ENCODE measurements around the gene ALDH6A1.
"Not testable (repeated sequence)": the region's sequence is repeated elsewhere in the genome, so short reads cannot be mapped to it uniquely, and the experiment has no call there.

Gene ALDH6A1

GRCh38 chr14:74084277-74085046 is at the start of gene ALDH6A1, which contains the start of gene LIN52:
Gene ALDH6A1, minus strand, starts transcription at chr14:74084453. Its CDS starts 59 bp downstream, at chr14:74084394.
Gene LIN52, plus strand, starts transcription at chr14:74084956. Its CDS starts 19 bp downstream, at chr14:74084975.
- peak; percentile 100 for DNase-seq

GRCh38 chr14:74127634-74128033 is 43.4 kb upstream of the ALDH6A1 start:
- no peak for DNase-seq

- no peak for DNase-seq
These were observed 42.2 kb upstream of the ALDH6A1 start for GRCh38 chr14:74126315-74127013.

- not testable (repeated sequence) for DNase-seq
These were observed 41.2 kb upstream of the ALDH6A1 start for GRCh38 chr14:74125487-74125886.

- peak; percentile 63 for DNase-seq
These were observed 27.4 kb upstream of the ALDH6A1 start for GRCh38 chr14:74111395-74112216.

GRCh38 chr14:74109369-74109768 is 25.1 kb upstream of the ALDH6A1 start:
- DNase-seq, result no peak

- no peak for DNase-seq
These were observed 21.1 kb upstream of the ALDH6A1 start for GRCh38 chr14:74105381-74105780.

- DNase-seq, result no peak
These were observed 5.2 kb upstream of the ALDH6A1 start for GRCh38 chr14:74089251-74090020.

GRCh38 chr14:74085828-74086227 is 1.6 kb upstream of the ALDH6A1 start:
- no peak for DNase-seq

GRCh38 chr14:74085047-74085637 is 889 bp upstream of the ALDH6A1 start:
- DNase-seq, result peak; percentile 43

GRCh38 chr14:74083784-74084276 is 423 bp downstream of the ALDH6A1 start:
- no peak for DNase-seq

GRCh38 chr14:74083161-74083560 is 1.1 kb downstream of the ALDH6A1 start:
- DNase-seq, result no peak

GRCh38 chr14:74081491-74081890 is 2.8 kb downstream of the ALDH6A1 start:
- no peak for DNase-seq

- DNase-seq, result peak; percentile 8
These were observed 3.3 kb downstream of the ALDH6A1 start for GRCh38 chr14:74080820-74081460.

- DNase-seq, result no peak
These were observed 6.9 kb downstream of the ALDH6A1 start for GRCh38 chr14:74077401-74077800.

GRCh38 chr14:74065746-74066575 is 18.3 kb downstream of the ALDH6A1 start:
- DNase-seq, result no peak

- DNase-seq, result no peak
These were observed 19.4 kb downstream of the ALDH6A1 start for GRCh38 chr14:74064883-74065282.

GRCh38 chr14:74064426-74064825 is 19.8 kb downstream of the ALDH6A1 start:
- DNase-seq, result no peak

GRCh38 chr14:74062809-74063150 is 21.5 kb downstream of the ALDH6A1 start:
- no peak for DNase-seq

GRCh38 chr14:74049876-74050495 is 34.3 kb downstream of the ALDH6A1 start:
- no peak for DNase-seq

All from kidney glomerular epithelial cell (primary cell).